IMR-90 (cell line): ENCODE measurements around the gene ITPRID1. TPM values are rescaled to one million over a fixed set of nuclear protein-coding genes. Genes with fewer than 3 reads are reported as not detected.
A peak's percentile ranks its signal among the peaks of the same experiment; 100 is the strongest.

Source experiments
- ATAC-seq: fragments of 200-7000 bp; cut with Tn5 transposase; 2 replicates; pipeline ENCODE4 v1.9.1; 2020; ENCODE audit warnings: low read depth, mild to moderate bottlenecking, moderate library complexity
- Bru-seq: library from RNA; stranded (reverse); fragments of 400-500 nt; gene quantifications from one replicate; lab custom pipeline; 2021; lab: Mats Ljungman, UMichigan
- BruChase-seq, 2 experiments: library from RNA; stranded (reverse); fragments of 400-500 nt; gene quantifications; one replicate each; lab custom pipeline; 2021; lab: Mats Ljungman, UMichigan
- BruUV-seq: library from RNA; stranded (reverse); fragments of 400-500 nt; replicated peaks from 2 replicates; lab custom pipeline; 2021; lab: Mats Ljungman, UMichigan
- CTCF ChIA-PET: fragments of 300-600 bp; formaldehyde crosslinking; extraction: SDS; loops from one replicate; lab custom pipeline; 2021; ENCODE audit warnings: antibody characterized with exemption; lab: Yijun Ruan, JAX
- POLR2A ChIA-PET: fragments of 300-600 bp; sonication (Branson Sonifier 250); formaldehyde crosslinking; loops from one replicate; lab custom pipeline; 2022; ENCODE audit warnings: antibody characterized with exemption; ENCODE audit not compliant: unreplicated experiment; lab: Charles Lee
- DNase-seq: peaks from one replicate; pipeline ENCODE4 v3.0.0; 2013
- H2AFZ ChIP-seq: replicated peaks from 2 replicates; pipeline ENCODE3; 2013; ENCODE audit warnings: low read length, mild to moderate bottlenecking; ENCODE audit not compliant: poor library complexity
- H2AK5ac ChIP-seq: 2 replicates; pipeline ENCODE4 v1.6.1; 2013; ENCODE audit warnings: low read depth, low read length, inconsistent platforms
- H2AK9ac ChIP-seq: replicated peaks from 2 replicates; pipeline ENCODE3; 2013; ENCODE audit warnings: mild to moderate bottlenecking, low read depth, low read length, moderate library complexity; ENCODE audit not compliant: poor library complexity
- H2BK120ac ChIP-seq: 2 replicates; pipeline ENCODE4 v1.6.1; 2013; ENCODE audit warnings: low read depth, low read length, inconsistent platforms
- H2BK15ac ChIP-seq: 3 replicates; pipeline ENCODE4 v1.6.1; 2013; ENCODE audit warnings: low read depth, low read length, inconsistent platforms
- H2BK20ac ChIP-seq: 2 replicates; pipeline ENCODE4 v1.6.1; 2013; ENCODE audit warnings: low read depth, mild to moderate bottlenecking, inconsistent platforms, low read length, moderate library complexity
- H2BK5ac ChIP-seq: 2 replicates; pipeline ENCODE4 v1.6.1; 2013; ENCODE audit warnings: mild to moderate bottlenecking, low read depth, low read length, inconsistent platforms; ENCODE audit not compliant: poor library complexity, severe bottlenecking
- H3K14ac ChIP-seq: replicated peaks from 2 replicates; pipeline ENCODE4 v1.6.1; 2013; ENCODE audit warnings: low read depth, low read length, inconsistent platforms
- H3K18ac ChIP-seq: 2 replicates; pipeline ENCODE4 v1.6.1; 2013; ENCODE audit warnings: low read depth, low read length, control low read depth
- H3K23ac ChIP-seq: 2 replicates; pipeline ENCODE4 v1.6.1; 2013; ENCODE audit warnings: low read depth, low read length, inconsistent platforms
- H3K27ac ChIP-seq: 2 replicates; pipeline ENCODE4 v1.5.1; 2013; ENCODE audit warnings: mild to moderate bottlenecking, control low read depth, low read length; ENCODE audit not compliant: insufficient read depth
- H3K27me3 ChIP-seq: 2 replicates; pipeline ENCODE4 v1.6.1; 2013; ENCODE audit warnings: low read length; ENCODE audit not compliant: control insufficient read depth, insufficient read depth
- H3K36me3 ChIP-seq: 2 replicates; pipeline ENCODE4 v1.6.1; 2013; ENCODE audit warnings: low read length, mixed read lengths; ENCODE audit not compliant: control insufficient read depth, insufficient read depth
- H3K4ac ChIP-seq: 2 replicates; pipeline ENCODE4 v1.6.1; 2013; ENCODE audit warnings: low read depth, low read length, inconsistent platforms
- H3K4me1 ChIP-seq: 2 replicates; pipeline ENCODE4 v1.6.1; 2013; ENCODE audit warnings: low read length, mixed read lengths; ENCODE audit not compliant: control insufficient read depth, insufficient read depth
- H3K4me2 ChIP-seq: 2 replicates; pipeline ENCODE4 v1.6.1; 2013; ENCODE audit warnings: low read depth, mild to moderate bottlenecking, control low read depth, low read length, moderate library complexity
- H3K4me3 ChIP-seq: 2 replicates; pipeline ENCODE4 v1.5.1; 2013; ENCODE audit warnings: low read depth, mild to moderate bottlenecking, control low read depth, low read length, moderate library complexity; ENCODE audit not compliant: insufficient read depth
- H3K56ac ChIP-seq: 2 replicates; pipeline ENCODE4 v1.6.1; 2013; ENCODE audit warnings: low read length, inconsistent platforms; ENCODE audit not compliant: insufficient read depth; ENCODE audit errors: extremely low read depth
- H3K79me1 ChIP-seq, 2 experiments: 2 replicates each; pipeline ENCODE4 v1.6.1; 2013; ENCODE audit warnings: low read length in 2 of 2, inconsistent platforms in 1 of 2, low read depth in 1 of 2
- H3K9ac ChIP-seq: 2 replicates; pipeline ENCODE4 v1.6.1; 2013; ENCODE audit warnings: low read depth, low read length, control low read depth
- H3K9me1 ChIP-seq: 2 replicates; pipeline ENCODE4 v1.6.1; 2013; ENCODE audit warnings: low read length, inconsistent platforms; ENCODE audit not compliant: insufficient read depth
- H3K9me3 ChIP-seq: 2 replicates; pipeline ENCODE4 v1.6.1; 2013; ENCODE audit warnings: low read length; ENCODE audit not compliant: control insufficient read depth, insufficient read depth
- H4K20me1 ChIP-seq: 2 replicates; pipeline ENCODE4 v1.6.1; 2013; ENCODE audit warnings: low read length, inconsistent platforms; ENCODE audit not compliant: insufficient read depth
- H4K5ac ChIP-seq: 2 replicates; pipeline ENCODE4 v1.6.1; 2013; ENCODE audit warnings: mild to moderate bottlenecking, low read depth, low read length, control low read depth
- H4K8ac ChIP-seq, 2 experiments: 2 replicates each; pipeline ENCODE4 v1.6.1; 2013; ENCODE audit warnings: low read depth in 2 of 2, low read length in 2 of 2, control low read depth in 1 of 2, inconsistent platforms in 1 of 2
- H4K91ac ChIP-seq: 2 replicates; pipeline ENCODE4 v1.6.1; 2013; ENCODE audit warnings: low read depth, low read length, inconsistent platforms; ENCODE audit not compliant: insufficient read depth
- BHLHE40 ChIP-seq: fragments of 150-350 bp; IDR thresholded peaks from 2 replicates; pipeline ENCODE4 v1.6.1; 2016; ENCODE audit warnings: mild to moderate bottlenecking, low read depth, low read length
- CEBPB ChIP-seq: IDR thresholded peaks from 2 replicates; pipeline ENCODE4 v1.6.1; 2012; ENCODE audit warnings: low read depth, low read length, improper control_type of control experiment
- CHD1 ChIP-seq: IDR thresholded peaks from 2 replicates; pipeline ENCODE4 v1.6.1; 2012; ENCODE audit warnings: low read depth, low read length, improper control_type of control experiment
- CTCF ChIP-seq: conservative IDR thresholded peaks from 2 replicates; pipeline ENCODE4 v1.5.1; 2012; ENCODE audit warnings: mild to moderate bottlenecking, low read depth, low read length, improper control_type of control experiment
- ELK1 ChIP-seq: fragments of 150-350 bp; IDR thresholded peaks from 2 replicates; pipeline ENCODE4 v1.6.1; 2016; ENCODE audit warnings: low read depth, mild to moderate bottlenecking, low read length, moderate library complexity, borderline replicate concordance
- FOS ChIP-seq: fragments of 150-350 bp; IDR thresholded peaks from 2 replicates; pipeline ENCODE4 v1.6.1; 2016; ENCODE audit warnings: low read depth, low read length
- MAFK ChIP-seq: IDR thresholded peaks from 2 replicates; pipeline ENCODE4 v1.6.1; 2012; ENCODE audit warnings: low read depth, low read length, improper control_type of control experiment
- MAZ ChIP-seq: IDR thresholded peaks from 2 replicates; pipeline ENCODE4 v1.6.1; 2012; ENCODE audit warnings: low read depth, mild to moderate bottlenecking, low read length, improper control_type of control experiment, moderate library complexity, borderline replicate concordance
- MXI1 ChIP-seq: IDR thresholded peaks from 2 replicates; pipeline ENCODE4 v1.6.1; 2012; ENCODE audit warnings: low read depth, mild to moderate bottlenecking, low read length, moderate library complexity, borderline replicate concordance
- NFE2L2 ChIP-seq: fragments of 150-350 bp; IDR thresholded peaks from 2 replicates; pipeline ENCODE4 v1.6.1; 2016; ENCODE audit warnings: low read depth, mild to moderate bottlenecking, low read length
- POLR2A ChIP-seq: IDR thresholded peaks from 2 replicates; pipeline ENCODE4 v1.6.1; 2012; ENCODE audit warnings: mild to moderate bottlenecking, low read depth, low read length
- RAD21 ChIP-seq: IDR thresholded peaks from 2 replicates; pipeline ENCODE4 v1.6.1; 2012; ENCODE audit warnings: low read length, improper control_type of control experiment
- RCOR1 ChIP-seq: IDR thresholded peaks from 2 replicates; pipeline ENCODE4 v1.6.1; 2012; ENCODE audit warnings: mild to moderate bottlenecking, low read length, improper control_type of control experiment; ENCODE audit not compliant: insufficient replicate concordance
- RFX5 ChIP-seq: IDR thresholded peaks from 2 replicates; pipeline ENCODE4 v1.8.0; 2012; ENCODE audit warnings: low read depth, mild to moderate bottlenecking, low read length, moderate library complexity
- SMC3 ChIP-seq: fragments of 150-350 bp; IDR thresholded peaks from 2 replicates; pipeline ENCODE4 v1.6.1; 2016; ENCODE audit warnings: low read depth, mild to moderate bottlenecking, antibody characterized with exemption, low read length, moderate library complexity
- WGBS, 2 experiments: methylation state at CpG; one replicate each; pipeline versions ENCODE4 v1.1.5 to v1.1.7; 2013; ENCODE audit warnings: missing lambda C conversion rate in 2 of 2; ENCODE audit not compliant: insufficient read length in 1 of 2; ENCODE audit errors: extremely low coverage in 2 of 2; 5-methylcytosine and 5-hydroxymethylcytosine counted together
- dilution Hi-C: fragments of 300-500 bp; cut with HindIII; formaldehyde crosslinking; loops from one replicate; pipeline ENCODE4 v1.14.3; 2018; ENCODE audit warnings: low sequenced_read_pairs; ENCODE audit not compliant: unreplicated experiment
- in situ Hi-C: fragments of 300-500 bp; cut with MboI; formaldehyde crosslinking; loops from 3 replicates; pipeline ENCODE4 v1.14.3; 2019; ENCODE audit warnings: low sequenced_read_pairs, inconsistent platforms, mixed read lengths
- intact Hi-C: fragments of 100-400 bp; cut with micrococcal nuclease; formaldehyde crosslinking; loops from 2 replicates; pipeline ENCODE4 v1.10.0; 2022
- long read RNA-seq: library from polyadenylated mRNA; unstranded; transcript quantifications from one replicate; pipeline ENCODE4 v2.0.0, GENCODE V29; 2021; ENCODE audit not compliant: unreplicated experiment
- polyA plus RNA-seq, 3 experiments: library from polyadenylated mRNA; depleted of rRNA; stranded (reverse); fragments of >200 nt; gene quantifications; 2 replicates each; pipeline ENCODE4 v1.2.3, GENCODE V29; 2012; ENCODE audit warnings: low replicate concordance in 1 of 3
- total RNA-seq: library from RNA; depleted of rRNA; stranded (reverse); fragments of >200 nt; gene quantifications from 2 replicates; pipeline ENCODE4 v1.2.3, GENCODE V29; 2012; rRNA removed
- TF ChIP-seq, protein P1 (sequence below): fragments of 150-350 bp; IDR thresholded peaks from 2 replicates; pipeline ENCODE4 v1.6.1; 2017; ENCODE audit warnings: mild to moderate bottlenecking, antibody characterized with exemption, low read length, low read depth

ITPRID1 gene
- not detected in 2 replicates for total RNA-seq
- not detected in 2 replicates for polyA plus RNA-seq (2012; rRNA removed)
- polyA plus RNA-seq (2012; cell fraction: cytosol; rRNA removed), result not detected in 2 replicates
- not detected in 2 replicates for polyA plus RNA-seq (2012; cell fraction: nucleus; rRNA removed; ENCODE audit: low replicate concordance)
- percentile 1 among the genes with signal in this experiment for Bru-seq, nascent RNA
- not detected for BruChase-seq, experiment 1, labeled RNA remaining after a 6-hour chase
- percentile 0 among the genes with signal in this experiment for BruChase-seq, experiment 2, labeled RNA remaining after a 2-hour chase
- long read RNA-seq, result 0 reads

GRCh38 chr7:31513790-31514189 lies at the start of gene ITPRID1:
TSS of gene ITPRID1 (plus strand) at chr7:31514090. CDS start at chr7:31553025, 38,935 bp downstream.
- CTCF ChIA-PET, result no interaction called here
- Histone ChIP-seq H2BK5ac (no peak within 1 kb of the TSS), H2AK5ac (no peak within 1 kb of the TSS), H3K4me3 (no peak within 1 kb of the TSS), H3K56ac (no peak within 1 kb of the TSS), H3K27ac (no peak within 1 kb of the TSS), H3K4me1 (no peaks in the 10 kb centered on the region), H2AK9ac (no peak within 1 kb of the TSS), H4K8ac (no peak within 1 kb of the TSS), H2BK120ac (no peak within 1 kb of the TSS), H3K18ac (no peak within 1 kb of the TSS), H3K9me3 (no peaks in the 10 kb centered on the region), H3K27me3 (no peaks in the 10 kb centered on the region), H4K91ac (no peak within 1 kb of the TSS), H3K4ac (no peak within 1 kb of the TSS), H4K20me1 (no peaks in the 10 kb centered on the region), H3K9ac (no peak within 1 kb of the TSS), H2BK20ac (no peak within 1 kb of the TSS), H3K23ac (no peak within 1 kb of the TSS), H3K9me1 (no peaks in the 10 kb centered on the region), H3K36me3 (no peaks in the 10 kb centered on the region), H2BK15ac (no peak within 1 kb of the TSS), H2AFZ (no peak within 1 kb of the TSS), H3K4me2 (no peak within 1 kb of the TSS), H3K79me1 (no peaks in the 10 kb centered on the region), H3K14ac (no peak within 1 kb of the TSS), H4K5ac (no peak within 1 kb of the TSS)
- no TSS peak for BruUV-seq
- in situ Hi-C loops (no loop called here), intact Hi-C loops (no loop called here), dilution Hi-C loops (no loop called here)
- POLR2A ChIA-PET, result no interaction called here
- WGBS, 2 experiments, result no CpG with 5 or more reads among the region's 4 CpGs
- ATAC-seq (no peak), DNase-seq (no peak)
- TF ChIP-seq RCOR1 (no peak), BHLHE40 (no peak), MAZ (no peak), CEBPB (no peak), SMC3 (no peak), MAFK (no peak), ELK1 (no peak), CHD1 (no peak), CTCF (no peak), RFX5 (no peak), FOS (no peak), RAD21 (no peak), POLR2A (no peak), MXI1 (no peak), NFE2L2 (no peak)
- TF ChIP-seq, protein P1, sequence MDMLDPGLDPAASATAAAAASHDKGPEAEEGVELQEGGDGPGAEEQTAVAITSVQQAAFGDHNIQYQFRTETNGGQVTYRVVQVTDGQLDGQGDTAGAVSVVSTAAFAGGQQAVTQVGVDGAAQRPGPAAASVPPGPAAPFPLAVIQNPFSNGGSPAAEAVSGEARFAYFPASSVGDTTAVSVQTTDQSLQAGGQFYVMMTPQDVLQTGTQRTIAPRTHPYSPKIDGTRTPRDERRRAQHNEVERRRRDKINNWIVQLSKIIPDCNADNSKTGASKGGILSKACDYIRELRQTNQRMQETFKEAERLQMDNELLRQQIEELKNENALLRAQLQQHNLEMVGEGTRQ, result no peak
